H9 (cell line): ENCODE results near the gene CIAO1. TPM values are rescaled to one million over a fixed set of nuclear protein-coding genes. Genes with fewer than 3 reads are reported as not detected.

Experiments used
- DNase-seq: peaks from one replicate; pipeline ENCODE4 v3.0.0-alpha.2; 2017
- H2AFZ ChIP-seq: one replicate; pipeline ENCODE4 v1.6.1; 2013; ENCODE audit warnings: mild to moderate bottlenecking, low read length, control low read depth, moderate library complexity
- H2AK5ac ChIP-seq: 2 replicates; pipeline ENCODE4 v1.6.1; 2013; ENCODE audit warnings: low read length, control low read depth, mixed read lengths; ENCODE audit not compliant: insufficient read length
- H2BK120ac ChIP-seq: one replicate; pipeline ENCODE4 v1.6.1; 2013; ENCODE audit warnings: low read depth, mild to moderate bottlenecking, low read length, control low read depth, inconsistent platforms; ENCODE audit not compliant: poor library complexity, severe bottlenecking
- H2BK12ac ChIP-seq: 2 replicates; pipeline ENCODE4 v1.6.1; 2013; ENCODE audit warnings: low read length, control low read depth, mixed read lengths, low read depth; ENCODE audit not compliant: insufficient read length
- H2BK15ac ChIP-seq: 2 replicates; pipeline ENCODE4 v1.6.1; 2013; ENCODE audit warnings: low read depth, low read length, control low read depth
- H2BK20ac ChIP-seq: one replicate; pipeline ENCODE4 v1.6.1; 2013; ENCODE audit warnings: low read depth, mild to moderate bottlenecking, low read length, control low read depth, inconsistent platforms; ENCODE audit not compliant: poor library complexity, severe bottlenecking
- H2BK5ac ChIP-seq: 2 replicates; pipeline ENCODE4 v1.6.1; 2013; ENCODE audit warnings: low read length, control low read depth, mixed read lengths; ENCODE audit not compliant: insufficient read length
- H3K14ac ChIP-seq: 2 replicates; pipeline ENCODE4 v1.6.1; 2013; ENCODE audit warnings: low read length, control low read depth; ENCODE audit not compliant: insufficient read depth
- H3K18ac ChIP-seq: 2 replicates; pipeline ENCODE4 v1.6.1; 2013; ENCODE audit warnings: low read depth, mild to moderate bottlenecking, mixed read lengths, low read length, control low read depth; ENCODE audit not compliant: insufficient read length
- H3K23ac ChIP-seq: 2 replicates; pipeline ENCODE4 v1.6.1; 2013; ENCODE audit warnings: low read length, control low read depth, mixed read lengths, low read depth; ENCODE audit not compliant: insufficient read length
- H3K23me2 ChIP-seq: 2 replicates; pipeline ENCODE4 v1.6.1; 2013; ENCODE audit warnings: low read depth, mild to moderate bottlenecking, mixed read lengths, low read length, control low read depth; ENCODE audit not compliant: insufficient read length, poor library complexity, severe bottlenecking
- H3K27ac ChIP-seq: 2 replicates; pipeline ENCODE4 v1.5.1; 2013; ENCODE audit warnings: low read length, control low read depth, mixed read lengths, low read depth; ENCODE audit not compliant: insufficient read length
- H3K27me3 ChIP-seq: 2 replicates; pipeline ENCODE4 v1.6.1; 2013; ENCODE audit warnings: low read length, control low read depth, inconsistent platforms; ENCODE audit not compliant: insufficient read depth
- H3K4ac ChIP-seq: 2 replicates; pipeline ENCODE4 v1.6.1; 2013; ENCODE audit warnings: low read depth, mild to moderate bottlenecking, control low read depth, inconsistent platforms, low read length, moderate library complexity
- H3K4me1 ChIP-seq: 2 replicates; pipeline ENCODE4 v1.6.1; 2013; ENCODE audit warnings: low read length, control low read depth, inconsistent platforms; ENCODE audit not compliant: insufficient read depth
- H3K4me2 ChIP-seq: 2 replicates; pipeline ENCODE4 v1.6.1; 2013; ENCODE audit warnings: low read length, control low read depth, mixed read lengths; ENCODE audit not compliant: insufficient read length, insufficient read depth
- H3K56ac ChIP-seq: 2 replicates; pipeline ENCODE4 v1.6.1; 2013; ENCODE audit warnings: low read depth, mild to moderate bottlenecking, mixed read lengths, low read length, control low read depth; ENCODE audit not compliant: insufficient read length
- H3K79me1 ChIP-seq: 2 replicates; pipeline ENCODE4 v1.6.1; 2013; ENCODE audit warnings: low read depth, mild to moderate bottlenecking, moderate library complexity, low read length, control low read depth, inconsistent platforms; ENCODE audit not compliant: insufficient read depth, poor library complexity, severe bottlenecking
- H3K79me2 ChIP-seq: 2 replicates; pipeline ENCODE4 v1.6.1; 2013; ENCODE audit warnings: low read length, control low read depth, inconsistent platforms; ENCODE audit not compliant: insufficient read depth
- H3K9ac ChIP-seq: 2 replicates; pipeline ENCODE4 v1.6.1; 2013; ENCODE audit warnings: low read length, control low read depth, mixed read lengths; ENCODE audit not compliant: insufficient read length; ENCODE audit errors: extremely low read depth
- H3K9me3 ChIP-seq: one replicate; pipeline ENCODE4 v1.6.1; 2013; ENCODE audit warnings: low read depth, low read length, inconsistent platforms; ENCODE audit not compliant: control insufficient read depth
- H3T11ph ChIP-seq: one replicate; pipeline ENCODE4 v1.6.1; 2013; ENCODE audit warnings: mild to moderate bottlenecking, low read length, control low read depth, inconsistent platforms
- H4K20me1 ChIP-seq: one replicate; pipeline ENCODE4 v1.6.1; 2013; ENCODE audit not compliant: control insufficient read depth, insufficient read length, insufficient read depth
- H4K5ac ChIP-seq: 2 replicates; pipeline ENCODE4 v1.6.1; 2013; ENCODE audit warnings: low read depth, mild to moderate bottlenecking, mixed read lengths, low read length, control low read depth; ENCODE audit not compliant: insufficient read length
- H4K8ac ChIP-seq: replicated peaks from 2 replicates; pipeline ENCODE4 v1.6.1; 2013; ENCODE audit warnings: low read length, control low read depth, mixed read lengths, low read depth; ENCODE audit not compliant: insufficient read length
- H4K91ac ChIP-seq: 2 replicates; pipeline ENCODE4 v1.6.1; 2013; ENCODE audit warnings: low read depth, mild to moderate bottlenecking, moderate library complexity, mixed read lengths, low read length, control low read depth; ENCODE audit not compliant: insufficient read length
- H3K27ac Mint-ChIP-seq, 3 experiments: 2 replicates in 2 of 3; 3 replicates in 1 of 3; pipeline ENCODE4 v1.8.0; 2020 to 2021; ENCODE audit warnings: mixed read lengths in 3 of 3, mild to moderate bottlenecking in 1 of 3, moderate library complexity in 1 of 3
- H3K27me3 Mint-ChIP-seq: 2 replicates; pipeline ENCODE4 v1.8.0; 2021; ENCODE audit warnings: low read depth, mild to moderate bottlenecking, moderate library complexity, mixed read lengths
- H3K36me3 Mint-ChIP-seq, 3 experiments: 2 replicates in 2 of 3; 3 replicates in 1 of 3; pipeline ENCODE4 v1.8.0; 2020 to 2021; ENCODE audit warnings: low read depth in 3 of 3, mixed read lengths in 3 of 3; ENCODE audit not compliant: insufficient read depth in 1 of 3
- H3K4me1 Mint-ChIP-seq, 2 experiments: 2 replicates each; pipeline ENCODE4 v1.8.0; 2020; ENCODE audit warnings: mixed read lengths in 2 of 2
- H3K4me3 Mint-ChIP-seq, 2 experiments: 2 replicates in 1 of 2; 3 replicates in 1 of 2; pipeline ENCODE4 v1.8.0; 2020 to 2021; ENCODE audit warnings: mild to moderate bottlenecking in 2 of 2, mixed read lengths in 2 of 2, moderate library complexity in 1 of 2
- H3K9me3 Mint-ChIP-seq, 2 experiments: 2 replicates in 1 of 2; 3 replicates in 1 of 2; pipeline ENCODE4 v1.8.0; 2020; ENCODE audit warnings: mild to moderate bottlenecking in 2 of 2, mixed read lengths in 2 of 2, moderate library complexity in 1 of 2
- CTCF ChIP-seq: fragments of 200-600 bp; sonication (generic); conservative IDR thresholded peaks from 3 replicates; pipeline ENCODE4 v1.8.0; 2021; ENCODE audit warnings: antibody characterized with exemption, mild to moderate bottlenecking
- WGBS: extraction: QIAGEN DNeasy Blood & Tissue Kit; methylation state at CpG from one replicate; pipeline ENCODE4 v1.1.7; 2013; ENCODE audit warnings: missing lambda C conversion rate, low lambda C conversion rate, mixed read lengths; ENCODE audit not compliant: insufficient read length; ENCODE audit errors: extremely low coverage; 5-methylcytosine and 5-hydroxymethylcytosine counted together
- total RNA-seq: library from RNA; stranded (reverse); gene quantifications from 2 replicates; pipeline ENCODE4 v1.2.1, GENCODE V29; 2021

Gene CIAO1
- total RNA-seq, 1 experiment from 2014 or later = 67.6 TPM

GRCh38 chr2:96260387-96261260, 5.4 kb upstream of the CIAO1 start:
- H3K23me2 ChIP-seq = peaks cover 5% of the 10 kb centered on the region
- no peak overlapping the region for H3K18ac ChIP-seq
- no CpG with 5 or more reads among the region's 10 CpGs for WGBS
- Mint-ChIP-seq H3K27me3 (no peaks in the 10 kb centered on the region), H3K36me3 (peaks cover 0 to 19% (median 7%) of the 10 kb centered on the region in 3 experiments; a peak in 6 of 7 replicates), H3K9me3 (no peaks in the 10 kb centered on the region), H3K27ac (peak overlapping the region in 2 of 3 experiments; percentile 92 to 94; a peak in 4 of 7 replicates), H3K4me3 (no peak overlapping the region), H3K4me1 (peaks cover 18 to 25% of the 10 kb centered on the region in 2 experiments)
- H2BK20ac ChIP-seq = no peak overlapping the region
- no peak overlapping the region for H3K56ac ChIP-seq
- H3K4me1 ChIP-seq = no peaks in the 10 kb centered on the region
- no peaks in the 10 kb centered on the region for H4K20me1 ChIP-seq
- H2BK12ac ChIP-seq = no peak overlapping the region
- DNase-seq = peak; percentile 87
- H2AK5ac ChIP-seq = no peak overlapping the region
- H3K79me2 ChIP-seq = no peaks in the 10 kb centered on the region; the same call in 1 of the 2 replicates
- TF ChIP-seq CTCF = peak; percentile 60
- H3K27me3 ChIP-seq = no peaks in the 10 kb centered on the region
- H4K5ac ChIP-seq = no peak overlapping the region
- no peak overlapping the region for H4K8ac ChIP-seq
- H3K27ac ChIP-seq = no peak overlapping the region
- H2BK5ac ChIP-seq = no peak overlapping the region
- H3K79me1 ChIP-seq = peaks cover 2% of the 10 kb centered on the region
- H2BK15ac ChIP-seq = no peak overlapping the region
- H3K23ac ChIP-seq = no peak overlapping the region
- no peak overlapping the region for H2AFZ ChIP-seq
- no peak overlapping the region for H3T11ph ChIP-seq
- H4K91ac ChIP-seq = no peak overlapping the region
- H2BK120ac ChIP-seq = no peak overlapping the region
- no peak overlapping the region for H3K4me2 ChIP-seq
- H3K9ac ChIP-seq = no peak overlapping the region
- H3K14ac ChIP-seq = no peak overlapping the region
- no peaks in the 10 kb centered on the region for H3K9me3 ChIP-seq
- H3K4ac ChIP-seq = no peak overlapping the region
